Measurements from ENCODE around the gene CDCP1.

- TF ChIP-seq, protein P1, sequence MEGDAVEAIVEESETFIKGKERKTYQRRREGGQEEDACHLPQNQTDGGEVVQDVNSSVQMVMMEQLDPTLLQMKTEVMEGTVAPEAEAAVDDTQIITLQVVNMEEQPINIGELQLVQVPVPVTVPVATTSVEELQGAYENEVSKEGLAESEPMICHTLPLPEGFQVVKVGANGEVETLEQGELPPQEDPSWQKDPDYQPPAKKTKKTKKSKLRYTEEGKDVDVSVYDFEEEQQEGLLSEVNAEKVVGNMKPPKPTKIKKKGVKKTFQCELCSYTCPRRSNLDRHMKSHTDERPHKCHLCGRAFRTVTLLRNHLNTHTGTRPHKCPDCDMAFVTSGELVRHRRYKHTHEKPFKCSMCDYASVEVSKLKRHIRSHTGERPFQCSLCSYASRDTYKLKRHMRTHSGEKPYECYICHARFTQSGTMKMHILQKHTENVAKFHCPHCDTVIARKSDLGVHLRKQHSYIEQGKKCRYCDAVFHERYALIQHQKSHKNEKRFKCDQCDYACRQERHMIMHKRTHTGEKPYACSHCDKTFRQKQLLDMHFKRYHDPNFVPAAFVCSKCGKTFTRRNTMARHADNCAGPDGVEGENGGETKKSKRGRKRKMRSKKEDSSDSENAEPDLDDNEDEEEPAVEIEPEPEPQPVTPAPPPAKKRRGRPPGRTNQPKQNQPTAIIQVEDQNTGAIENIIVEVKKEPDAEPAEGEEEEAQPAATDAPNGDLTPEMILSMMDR (conservative IDR thresholded peaks at IDR 0.05), result no peak
- TF ChIP-seq ZFX (IDR thresholded peaks at IDR 0.05), result no peak
Observed at GRCh38 chr3:45100981-45101407, 45.2 kb downstream of the CDCP1 start.
